Measurements from ENCODE around the gene MERTK.
"Not testable (repeated sequence)": the region's sequence is repeated elsewhere in the genome, so short reads cannot be mapped to it uniquely, and the experiment has no call there.

MERTK gene

GRCh38 chr2:111909997-111910396, 11.6 kb downstream of the MERTK start:
- Histone ChIP-seq H3K4me1 (ENCODE audit: control insufficient read depth, insufficient read depth, low read length, poor library complexity, severe bottlenecking) (peaks cover 27% of the 10 kb centered on the region), H3K27ac (ENCODE audit: low read depth, low read length, severe bottlenecking) (peak overlapping the region; percentile 81)
- H3K36me3 ChIP-seq (ENCODE audit: control insufficient read depth, insufficient read depth, low read length); H3K9me3 ChIP-seq (ENCODE audit: control insufficient read depth, low read length); H3K4me3 ChIP-seq (ENCODE audit: extremely low read depth, insufficient read depth, low read length, poor library complexity, severe bottlenecking): not testable (repeated sequence)
- 93% methylated on average over 2 to 4 of the region's 4 CpGs for WGBS, 2 experiments (ENCODE audit: insufficient coverage in 2 of 2)

DNA sequence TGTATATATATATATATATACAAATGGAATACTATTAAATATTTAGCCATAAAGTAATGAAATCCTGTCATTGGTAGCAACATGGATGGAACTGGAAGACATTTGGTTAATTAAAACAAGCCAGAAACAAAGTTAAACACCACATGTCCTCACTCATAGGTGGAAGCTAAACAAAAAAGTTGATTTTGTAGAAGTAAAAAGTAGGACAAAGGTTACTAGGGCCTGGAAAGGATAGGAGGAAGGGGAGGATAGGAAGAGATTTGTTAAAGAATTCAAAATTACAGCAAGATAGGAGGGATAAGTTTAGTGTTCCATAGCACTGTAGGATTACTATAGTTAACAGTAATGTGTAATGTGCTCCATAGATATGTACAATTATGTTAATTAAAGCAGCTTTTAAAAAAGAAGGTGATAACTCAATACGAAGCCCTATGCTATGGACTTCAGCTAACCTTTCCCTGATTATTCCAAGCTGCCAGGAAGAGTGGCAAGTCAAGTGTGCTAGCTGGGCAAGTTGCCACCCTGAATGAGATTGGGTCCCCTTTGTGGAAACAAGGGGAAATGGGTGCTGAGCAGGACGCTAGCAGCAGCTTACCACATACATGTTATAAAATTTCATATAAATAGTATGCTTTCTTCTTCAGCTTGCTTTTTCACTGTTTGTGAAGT, 12.3 kb downstream of the MERTK start:
- 100% methylated on average over 1 of the region's 2 CpGs; no CpG with 5 or more reads in 1 of the 2 experiments for WGBS, 2 experiments (ENCODE audit: insufficient coverage in 2 of 2)
- peaks cover 27% of the 10 kb centered on the region for H3K4me1 ChIP-seq (ENCODE audit: control insufficient read depth, insufficient read depth, low read length, poor library complexity, severe bottlenecking)
- H3K4me3 ChIP-seq (ENCODE audit: extremely low read depth, insufficient read depth, low read length, poor library complexity, severe bottlenecking) = no peak overlapping the region
- H3K36me3 ChIP-seq (ENCODE audit: control insufficient read depth, insufficient read depth, low read length) = no peaks in the 10 kb centered on the region
- H3K9me3 ChIP-seq (ENCODE audit: control insufficient read depth, low read length) = no peaks in the 10 kb centered on the region
- H3K27ac ChIP-seq (ENCODE audit: low read depth, low read length, severe bottlenecking) = no peak overlapping the region

- peaks cover 21% of the 10 kb centered on the region for H3K4me1 ChIP-seq (ENCODE audit: control insufficient read depth, insufficient read depth, low read length, poor library complexity, severe bottlenecking)
- WGBS, 2 experiments (ENCODE audit: insufficient coverage in 2 of 2) = 100% methylated on average over 1 to 2 of the region's 7 CpGs
- not testable (repeated sequence) for H3K4me3 ChIP-seq (ENCODE audit: extremely low read depth, insufficient read depth, low read length, poor library complexity, severe bottlenecking); H3K9me3 ChIP-seq (ENCODE audit: control insufficient read depth, low read length); H3K36me3 ChIP-seq (ENCODE audit: control insufficient read depth, insufficient read depth, low read length); H3K27ac ChIP-seq (ENCODE audit: low read depth, low read length, severe bottlenecking)
Observed at GRCh38 chr2:111911295-111911977, 13.0 kb downstream of the MERTK start.

GRCh38 chr2:111912547-111912946, 14.1 kb downstream of the MERTK start:
- H3K9me3 ChIP-seq (ENCODE audit: control insufficient read depth, low read length) = no peaks in the 10 kb centered on the region
- H3K36me3 ChIP-seq (ENCODE audit: control insufficient read depth, insufficient read depth, low read length) = no peaks in the 10 kb centered on the region
- H3K4me1 ChIP-seq (ENCODE audit: control insufficient read depth, insufficient read depth, low read length, poor library complexity, severe bottlenecking) = peaks cover 12% of the 10 kb centered on the region
- WGBS, 2 experiments (ENCODE audit: insufficient coverage in 2 of 2) = no CpG with 5 or more reads among the region's 2 CpGs
- H3K27ac ChIP-seq (ENCODE audit: low read depth, low read length, severe bottlenecking) = no peak overlapping the region
- H3K4me3 ChIP-seq (ENCODE audit: extremely low read depth, insufficient read depth, low read length, poor library complexity, severe bottlenecking) = no peak overlapping the region

- WGBS, 2 experiments (ENCODE audit: insufficient coverage in 2 of 2) = 100% methylated on average over 2 of the region's 3 CpGs; no CpG with 5 or more reads in 1 of the 2 experiments
- Histone ChIP-seq H3K4me3 (ENCODE audit: extremely low read depth, insufficient read depth, low read length, poor library complexity, severe bottlenecking) (no peak overlapping the region), H3K36me3 (ENCODE audit: control insufficient read depth, insufficient read depth, low read length) (no peaks in the 10 kb centered on the region), H3K9me3 (ENCODE audit: control insufficient read depth, low read length) (no peaks in the 10 kb centered on the region), H3K27ac (ENCODE audit: low read depth, low read length, severe bottlenecking) (no peak overlapping the region), H3K4me1 (ENCODE audit: control insufficient read depth, insufficient read depth, low read length, poor library complexity, severe bottlenecking) (peaks cover 4% of the 10 kb centered on the region)
Observed at GRCh38 chr2:111917106-111917505, 18.7 kb downstream of the MERTK start.

DNA sequence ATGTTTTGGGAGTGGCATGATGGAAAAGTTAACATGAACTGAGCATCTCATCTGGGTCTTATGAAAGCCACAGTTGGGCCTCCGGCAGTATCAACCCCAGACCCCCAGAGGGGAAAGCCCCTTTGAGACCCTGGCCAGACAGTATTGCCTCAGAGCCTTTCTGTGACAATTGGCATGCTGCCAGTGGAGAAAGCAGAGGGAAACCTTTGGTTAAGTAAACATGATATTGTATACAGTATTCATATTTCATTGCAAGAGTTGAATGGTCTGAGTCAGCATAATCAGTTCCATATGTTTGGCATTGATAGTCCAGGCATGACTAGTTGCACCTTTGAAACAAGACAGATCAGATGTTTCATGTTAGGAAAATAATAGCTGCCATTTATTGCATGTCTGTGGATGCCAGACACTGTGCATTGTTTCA, 20.0 kb downstream of the MERTK start:
- Histone ChIP-seq H3K4me1 (ENCODE audit: control insufficient read depth, insufficient read depth, low read length, poor library complexity, severe bottlenecking) (peaks cover 4% of the 10 kb centered on the region), H3K9me3 (ENCODE audit: control insufficient read depth, low read length) (no peaks in the 10 kb centered on the region), H3K27ac (ENCODE audit: low read depth, low read length, severe bottlenecking) (no peak overlapping the region), H3K36me3 (ENCODE audit: control insufficient read depth, insufficient read depth, low read length) (no peaks in the 10 kb centered on the region), H3K4me3 (ENCODE audit: extremely low read depth, insufficient read depth, low read length, poor library complexity, severe bottlenecking) (no peak overlapping the region)
- 88% methylated on average over 1 of the region's 1 CpG; no CpG with 5 or more reads in 1 of the 2 experiments for WGBS, 2 experiments (ENCODE audit: insufficient coverage in 2 of 2)

DNA sequence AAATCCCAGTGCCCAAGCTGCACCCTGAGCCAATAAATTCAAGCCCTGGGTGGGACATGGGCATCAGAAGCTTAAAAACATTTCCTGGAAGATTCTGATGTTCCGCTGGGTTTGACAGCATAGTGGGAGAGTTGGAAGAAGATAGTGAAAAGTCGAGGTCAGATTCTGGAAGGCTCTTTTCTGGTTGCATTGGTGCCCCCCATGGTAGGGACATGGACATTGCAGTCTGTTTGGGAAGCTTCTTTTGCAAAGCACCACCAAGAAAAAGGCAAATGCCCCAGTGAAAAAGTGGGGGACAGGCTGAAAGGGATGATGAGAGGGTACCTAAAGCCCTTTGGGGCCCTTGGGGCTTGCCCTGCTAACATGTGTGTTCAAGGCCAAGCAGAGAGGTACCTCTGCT, 21.0 kb downstream of the MERTK start:
- Histone ChIP-seq H3K36me3 (ENCODE audit: control insufficient read depth, insufficient read depth, low read length) (no peaks in the 10 kb centered on the region), H3K27ac (ENCODE audit: low read depth, low read length, severe bottlenecking) (no peak overlapping the region), H3K9me3 (ENCODE audit: control insufficient read depth, low read length) (no peaks in the 10 kb centered on the region), H3K4me3 (ENCODE audit: extremely low read depth, insufficient read depth, low read length, poor library complexity, severe bottlenecking) (no peak overlapping the region), H3K4me1 (ENCODE audit: control insufficient read depth, insufficient read depth, low read length, poor library complexity, severe bottlenecking) (peaks cover 4% of the 10 kb centered on the region)
- WGBS, 2 experiments (ENCODE audit: insufficient coverage in 2 of 2) = 75% methylated on average over 2 of the region's 2 CpGs

DNA sequence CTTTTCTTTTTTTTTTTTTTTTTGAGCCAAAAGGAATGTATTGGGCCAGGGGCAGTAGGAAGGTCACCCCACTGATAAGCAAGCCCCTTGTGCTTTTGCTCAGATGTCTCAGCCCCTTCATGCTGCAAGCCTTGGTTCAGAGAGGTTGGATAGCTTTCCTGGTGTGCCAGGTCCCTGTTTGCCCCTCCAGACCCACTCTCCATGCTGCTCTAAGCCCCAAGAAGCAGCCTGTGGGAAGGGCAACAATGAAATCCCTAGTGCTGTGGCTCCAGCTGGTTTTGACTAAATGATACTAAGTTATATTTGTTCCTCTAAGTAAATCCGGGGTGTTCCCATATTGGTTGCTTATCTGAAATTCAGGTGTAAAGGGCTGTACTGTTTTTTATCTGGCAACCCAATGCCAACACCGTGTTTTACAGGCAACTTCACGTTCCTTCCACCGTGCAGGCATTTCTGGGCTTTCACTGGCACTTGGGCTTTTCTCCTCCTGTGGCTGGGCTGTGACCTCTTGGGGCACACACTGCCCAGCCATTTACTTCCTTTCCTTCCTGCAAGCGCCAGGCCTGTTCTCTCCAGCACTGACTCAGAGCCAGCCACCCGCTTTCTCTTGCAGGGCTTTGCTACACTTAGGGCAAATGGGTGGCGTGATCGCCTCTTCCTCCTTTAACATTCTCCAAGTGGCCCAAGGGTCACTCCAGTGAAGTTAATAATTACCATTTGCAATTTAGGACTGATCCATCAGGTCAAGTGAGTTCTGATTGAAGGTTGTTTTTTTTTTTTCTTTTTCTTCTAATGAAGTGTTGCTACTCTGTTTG, 21.6 kb downstream of the MERTK start:
- WGBS, 2 experiments (ENCODE audit: insufficient coverage in 2 of 2) = 92 to 93% methylated on average over 7 to 8 of the region's 8 CpGs
- peaks cover 4% of the 10 kb centered on the region for H3K4me1 ChIP-seq (ENCODE audit: control insufficient read depth, insufficient read depth, low read length, poor library complexity, severe bottlenecking)
- no peak overlapping the region for H3K27ac ChIP-seq (ENCODE audit: low read depth, low read length, severe bottlenecking)
- no peak overlapping the region for H3K4me3 ChIP-seq (ENCODE audit: extremely low read depth, insufficient read depth, low read length, poor library complexity, severe bottlenecking)
- H3K36me3 ChIP-seq (ENCODE audit: control insufficient read depth, insufficient read depth, low read length) = no peaks in the 10 kb centered on the region
- H3K9me3 ChIP-seq (ENCODE audit: control insufficient read depth, low read length) = no peaks in the 10 kb centered on the region

DNA sequence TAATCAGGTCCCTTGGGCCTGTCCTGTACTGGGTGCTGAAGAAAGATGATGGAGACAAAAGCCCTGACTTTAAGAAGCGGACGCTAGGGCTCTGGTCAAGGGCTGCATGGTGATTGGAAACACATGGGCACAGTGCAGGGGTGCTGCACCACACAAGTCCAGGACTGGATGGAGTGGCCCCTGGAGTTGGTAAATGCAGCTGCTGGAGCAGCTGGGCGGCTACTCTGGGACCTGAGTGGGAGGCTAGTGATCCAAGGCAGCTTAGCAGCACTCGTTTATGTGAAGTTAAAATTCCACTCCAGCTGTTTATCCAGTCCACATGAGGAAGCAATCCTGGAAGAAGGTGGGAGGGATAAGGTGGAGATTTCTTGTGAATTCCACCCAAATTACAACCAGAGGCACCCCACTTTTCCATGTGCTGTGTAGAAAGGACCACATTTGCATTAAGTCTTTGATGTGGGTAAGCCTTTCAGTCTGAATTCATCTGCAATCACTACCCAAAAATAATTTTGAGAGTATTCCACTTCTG, 24.9 kb downstream of the MERTK start:
- Histone ChIP-seq H3K4me3 (ENCODE audit: extremely low read depth, insufficient read depth, low read length, poor library complexity, severe bottlenecking) (no peak overlapping the region), H3K36me3 (ENCODE audit: control insufficient read depth, insufficient read depth, low read length) (no peaks in the 10 kb centered on the region), H3K27ac (ENCODE audit: low read depth, low read length, severe bottlenecking) (no peak overlapping the region), H3K4me1 (ENCODE audit: control insufficient read depth, insufficient read depth, low read length, poor library complexity, severe bottlenecking) (peaks cover 12% of the 10 kb centered on the region), H3K9me3 (ENCODE audit: control insufficient read depth, low read length) (no peaks in the 10 kb centered on the region)
- WGBS, 2 experiments (ENCODE audit: insufficient coverage in 2 of 2) = 94% methylated on average over 2 to 4 of the region's 4 CpGs

- Histone ChIP-seq H3K4me3 (ENCODE audit: extremely low read depth, insufficient read depth, low read length, poor library complexity, severe bottlenecking) (no peak overlapping the region), H3K9me3 (ENCODE audit: control insufficient read depth, low read length) (no peaks in the 10 kb centered on the region), H3K36me3 (ENCODE audit: control insufficient read depth, insufficient read depth, low read length) (peaks cover 7% of the 10 kb centered on the region), H3K27ac (ENCODE audit: low read depth, low read length, severe bottlenecking) (no peak overlapping the region), H3K4me1 (ENCODE audit: control insufficient read depth, insufficient read depth, low read length, poor library complexity, severe bottlenecking) (peaks cover 12% of the 10 kb centered on the region)
- 92 to 100% methylated on average over 1 of the region's 3 CpGs for WGBS, 2 experiments (ENCODE audit: insufficient coverage in 2 of 2)
Observed at GRCh38 chr2:111924617-111925107, 26.3 kb downstream of the MERTK start.

Data from mesodermal cell (in vitro differentiated cells).